GM23338 (cell line): ENCODE data around the gene COL24A1. TPM values are rescaled to one million over a fixed set of nuclear protein-coding genes. Genes with fewer than 3 reads are reported as not detected.

Source experiments
- ATAC-seq: fragments of 200-7000 bp; cut with Tn5 transposase; 3 replicates; pipeline ENCODE4 v1.9.1; 2020
- DNase-seq: peaks from one replicate; pipeline ENCODE4 v3.0.0-alpha.2; 2015; ENCODE audit warnings: low spot score
- H2AFZ ChIP-seq: fragments of 200-600 bp; sonication (generic); 2 replicates; pipeline ENCODE4 v1.8.0; 2016; ENCODE audit warnings: antibody characterized with exemption, mild to moderate bottlenecking, moderate library complexity
- H3F3A ChIP-seq: fragments of 200-600 bp; sonication (generic); replicated peaks from 2 replicates; pipeline ENCODE4 v1.8.0; 2017; ENCODE audit warnings: antibody characterized with exemption, mixed run types, low read depth
- H3K27ac ChIP-seq: fragments of 200-600 bp; sonication (generic); 2 replicates; pipeline ENCODE4 v1.6.1; 2016; ENCODE audit warnings: low read depth
- H3K27me3 ChIP-seq: fragments of 200-600 bp; sonication (generic); 2 replicates; pipeline ENCODE4 v1.8.0; 2016; ENCODE audit warnings: mild to moderate bottlenecking, mixed run types, moderate library complexity; ENCODE audit not compliant: insufficient read depth
- H3K36me3 ChIP-seq: fragments of 200-600 bp; sonication (generic); 2 replicates; pipeline ENCODE4 v1.8.0; 2016; ENCODE audit warnings: mild to moderate bottlenecking; ENCODE audit not compliant: insufficient read depth
- H3K4me1 ChIP-seq: fragments of 200-600 bp; sonication (generic); 2 replicates; pipeline ENCODE4 v1.8.0; 2016; ENCODE audit warnings: mild to moderate bottlenecking, moderate library complexity; ENCODE audit not compliant: insufficient read depth
- H3K4me2 ChIP-seq: fragments of 200-600 bp; sonication (generic); 2 replicates; pipeline ENCODE4 v1.7.1; 2017; ENCODE audit warnings: mixed run types
- H3K4me3 ChIP-seq: fragments of 200-600 bp; sonication (generic); 2 replicates; pipeline ENCODE4 v1.6.1; 2016; ENCODE audit warnings: mixed run types
- H3K79me2 ChIP-seq: fragments of 200-600 bp; sonication (generic); replicated peaks from 2 replicates; pipeline ENCODE4 v1.8.0; 2017; ENCODE audit warnings: mild to moderate bottlenecking; ENCODE audit not compliant: insufficient read depth
- H3K9me2 ChIP-seq: fragments of 200-600 bp; sonication (generic); 2 replicates; pipeline ENCODE4 v1.8.0; 2017; ENCODE audit not compliant: insufficient read depth
- H4K20me1 ChIP-seq: fragments of 200-600 bp; sonication (generic); replicated peaks from 2 replicates; pipeline ENCODE4 v1.8.0; 2017; ENCODE audit warnings: mild to moderate bottlenecking; ENCODE audit not compliant: insufficient read depth
- H3K27ac Mint-ChIP-seq: 2 replicates; pipeline ENCODE4 v1.8.0; 2020; ENCODE audit warnings: inconsistent platforms, mild to moderate bottlenecking, moderate library complexity, mixed read lengths
- H3K27me3 Mint-ChIP-seq: 3 replicates; pipeline ENCODE4 v1.8.0; 2022; ENCODE audit warnings: low read depth, mild to moderate bottlenecking, moderate library complexity, mixed read lengths, inconsistent platforms; ENCODE audit not compliant: insufficient read depth, poor library complexity
- H3K36me3 Mint-ChIP-seq: 3 replicates; pipeline ENCODE4 v1.8.0; 2021; ENCODE audit warnings: low read depth, mild to moderate bottlenecking, inconsistent platforms, moderate library complexity, mixed read lengths
- H3K4me1 Mint-ChIP-seq: 3 replicates; pipeline ENCODE4 v1.8.0; 2020; ENCODE audit warnings: mild to moderate bottlenecking, inconsistent platforms, mixed read lengths
- H3K4me3 Mint-ChIP-seq: 3 replicates; pipeline ENCODE4 v1.8.0; 2021; ENCODE audit warnings: moderate library complexity, mild to moderate bottlenecking, inconsistent platforms, mixed read lengths
- H3K9me3 Mint-ChIP-seq: 3 replicates; pipeline ENCODE4 v1.8.0; 2020; ENCODE audit warnings: moderate library complexity, mild to moderate bottlenecking, inconsistent platforms, mixed read lengths
- CTCF ChIP-seq, 2 experiments: fragments of 200-600 bp in 1 of 2; sonication (generic) in 1 of 2; conservative IDR thresholded peaks; 2 replicates each; pipeline versions ENCODE4 v1.5.1 to v1.6.1; 2016 to 2017; ENCODE audit warnings: antibody characterized with exemption in 2 of 2, low read depth in 2 of 2, mild to moderate bottlenecking in 2 of 2, moderate library complexity in 1 of 2
- ETS1 ChIP-seq: IDR thresholded peaks from 2 replicates; pipeline ENCODE4 v1.6.1; 2016; ENCODE audit warnings: antibody characterized with exemption
- EZH2 ChIP-seq: fragments of 200-600 bp; sonication (generic); IDR thresholded peaks from one replicate; pipeline ENCODE4 v1.8.0; 2017; ENCODE audit warnings: antibody characterized with exemption, mild to moderate bottlenecking, low read depth; ENCODE audit not compliant: unreplicated experiment
- EZH2phosphoT487 ChIP-seq: fragments of 200-600 bp; sonication (generic); IDR thresholded peaks from one replicate; pipeline ENCODE4 v1.8.1; 2018; ENCODE audit warnings: antibody characterized with exemption; ENCODE audit not compliant: unreplicated experiment
- JUNB ChIP-seq: IDR thresholded peaks from one replicate; pipeline ENCODE4 v1.6.1; 2016; ENCODE audit warnings: antibody characterized with exemption; ENCODE audit not compliant: unreplicated experiment
- NANOG ChIP-seq: IDR thresholded peaks from 2 replicates; pipeline ENCODE4 v1.6.1; 2016; ENCODE audit warnings: antibody characterized with exemption, borderline replicate concordance
- POLR2AphosphoS5 ChIP-seq: IDR thresholded peaks from 2 replicates; pipeline ENCODE4 v1.6.1; 2016; ENCODE audit warnings: antibody characterized with exemption, low read depth
- REST ChIP-seq: IDR thresholded peaks from one replicate; pipeline ENCODE4 v1.6.1; 2018; ENCODE audit warnings: antibody characterized with exemption; ENCODE audit not compliant: unreplicated experiment
- ZNF114 ChIP-seq: fragments of 250-450 bp; sonication (Bioruptor Pico); IDR thresholded peaks from 2 replicates; pipeline ENCODE4 v1.5.0; 2020; ENCODE audit warnings: mild to moderate bottlenecking, moderate library complexity
- ZNF331 ChIP-seq: fragments of 250-450 bp; sonication (Bioruptor Pico); IDR thresholded peaks from 2 replicates; pipeline ENCODE4 v1.5.0; 2020; ENCODE audit warnings: low read depth, mild to moderate bottlenecking, moderate library complexity
- polyA plus RNA-seq: library from polyadenylated mRNA; unstranded; fragments of >200 nt; fragmentation: Nextera tagmentation; extraction: Ambion mirVana; gene quantifications from 2 replicates; pipeline ENCODE4 v1.2.1, GENCODE V29; 2016
- total RNA-seq: library from RNA; depleted of rRNA; stranded (reverse); fragments of >200 nt; shearing (Covaris generic); gene quantifications from 2 replicates; pipeline ENCODE4 v1.2.3, GENCODE V29; 2014

COL24A1 gene
- total and polyA plus RNA-seq, 2 experiments from 2014 or later = 1.2 to 2.1 TPM

GRCh38 chr1:86035101-86035500 is 121.5 kb downstream of the COL24A1 start:
- Mint-ChIP-seq H3K4me1 (no peaks in the 10 kb centered on the region), H3K4me3 (no peak overlapping the region)

GRCh38 chr1:86030180-86030579 is 126.4 kb downstream of the COL24A1 start:
- no peak overlapping the region for H3K4me3 Mint-ChIP-seq
- no peaks in the 10 kb centered on the region for H3K79me2 ChIP-seq
- no peaks in the 10 kb centered on the region for H3F3A ChIP-seq
- no peak overlapping the region for H3K27ac Mint-ChIP-seq
- H3K27me3 Mint-ChIP-seq = no peaks in the 10 kb centered on the region
- H3K36me3 Mint-ChIP-seq = 0 out of 3 replicates have a peak, but pooled peaks cover 5% of the 10 kb centered on the region
- H3K9me2 ChIP-seq = peaks cover 15% of the 10 kb centered on the region; the same call in 1 of the 2 replicates
- H3K36me3 ChIP-seq = no peaks in the 10 kb centered on the region
- peaks cover 5% of the 10 kb centered on the region; the same call in 1 of the 3 replicates for H3K9me3 Mint-ChIP-seq
- H3K4me2 ChIP-seq = no peak overlapping the region
- H4K20me1 ChIP-seq = no peaks in the 10 kb centered on the region
- H3K4me1 Mint-ChIP-seq = no peaks in the 10 kb centered on the region
- H3K27me3 ChIP-seq = no peaks in the 10 kb centered on the region
- ATAC-seq = no peak
- peak overlapping the region; percentile 76 for H2AFZ ChIP-seq
- no peak overlapping the region for H3K27ac ChIP-seq
- no peak for DNase-seq
- no peaks in the 10 kb centered on the region for H3K4me1 ChIP-seq
- no peak for TF ChIP-seq ETS1
- no peak for TF ChIP-seq ZNF114 (CRISPR knock-in tag)
- no peak for TF ChIP-seq ZNF331 (CRISPR knock-in tag)
- TF ChIP-seq POLR2AphosphoS5 = no peak
- TF ChIP-seq EZH2phosphoT487 = no peak
- H3K4me3 ChIP-seq = no peak overlapping the region

More at GRCh38 chr1:86035101-86035500, 121.5 kb downstream of the COL24A1 start:
- no peaks in the 10 kb centered on the region for H3K9me3 Mint-ChIP-seq
- no peaks in the 10 kb centered on the region for H3K4me1 ChIP-seq
- no peaks in the 10 kb centered on the region for H3K36me3 ChIP-seq
- no peaks in the 10 kb centered on the region for H4K20me1 ChIP-seq
- TF ChIP-seq NANOG = no peak
- no peak overlapping the region for H3K27ac Mint-ChIP-seq
- DNase-seq = no peak
- ATAC-seq = no peak
- no peaks in the 10 kb centered on the region for H3K27me3 Mint-ChIP-seq
- H3K4me2 ChIP-seq = no peak overlapping the region
- H3K27me3 ChIP-seq = no peaks in the 10 kb centered on the region
- no peaks in the 10 kb centered on the region for H3F3A ChIP-seq
- H3K27ac ChIP-seq = no peak overlapping the region
- H3K79me2 ChIP-seq = no peaks in the 10 kb centered on the region
- no peaks in the 10 kb centered on the region for H3K36me3 Mint-ChIP-seq
- H2AFZ ChIP-seq = no peak overlapping the region
- H3K9me2 ChIP-seq = peaks cover 9% of the 10 kb centered on the region; the same call in 1 of the 2 replicates
- no peak overlapping the region for H3K4me3 ChIP-seq

- no peaks in the 10 kb centered on the region for H3K9me2 ChIP-seq
- no peaks in the 10 kb centered on the region for H3K4me1 ChIP-seq
- H3K4me3 ChIP-seq = no peak overlapping the region
- peak; percentile 53 for ATAC-seq
- H3K4me3 Mint-ChIP-seq = no peak overlapping the region
- no peaks in the 10 kb centered on the region for H3K27me3 ChIP-seq
- H3K27ac ChIP-seq = no peak overlapping the region
- H4K20me1 ChIP-seq = no peaks in the 10 kb centered on the region
- H3K36me3 Mint-ChIP-seq = no peaks in the 10 kb centered on the region
- H3K79me2 ChIP-seq = no peaks in the 10 kb centered on the region
- no peak overlapping the region for H2AFZ ChIP-seq
- H3K36me3 ChIP-seq = no peaks in the 10 kb centered on the region
- H3K9me3 Mint-ChIP-seq = no peaks in the 10 kb centered on the region
- DNase-seq = peak; percentile 68
- peaks cover 2% of the 10 kb centered on the region for H3K27me3 Mint-ChIP-seq
- no peaks in the 10 kb centered on the region for H3F3A ChIP-seq
- no peaks in the 10 kb centered on the region for H3K4me1 Mint-ChIP-seq
- H3K4me2 ChIP-seq = no peak overlapping the region
- TF ChIP-seq ZNF331 (CRISPR knock-in tag) = no peak
- no peak for TF ChIP-seq NANOG
- TF ChIP-seq POLR2AphosphoS5 = no peak
- TF ChIP-seq REST = no peak
- no peak for TF ChIP-seq JUNB
- peak; percentile 66 to 95 for TF ChIP-seq CTCF (conservative IDR thresholded peaks at IDR 0.05; ENCODE audit: low read depth in 2 of 2)
- no peak for TF ChIP-seq EZH2
- no peak overlapping the region for H3K27ac Mint-ChIP-seq
Measured at GRCh38 chr1:86018283-86018923, 138.2 kb downstream of the COL24A1 start.
